HL-60 (cell line): Measurements from ENCODE around the gene TPCN2.

Experiments used
- CTCF ChIP-seq: IDR thresholded peaks from one replicate; pipeline ENCODE4 v1.5.1; 2011; ENCODE audit warnings: low read length, control low read depth, inconsistent platforms; ENCODE audit not compliant: insufficient read depth
- REST ChIP-seq: IDR thresholded peaks from 2 replicates; pipeline ENCODE4 v1.6.1; 2012; ENCODE audit warnings: low read depth; ENCODE audit not compliant: insufficient replicate concordance

- TF ChIP-seq CTCF (no peak), REST (no peak)
These were observed 119.4 kb downstream of the TPCN2 start for GRCh38 chr11:69167916-69168691.
